ENCODE results near the gene RXFP2.

DNA sequence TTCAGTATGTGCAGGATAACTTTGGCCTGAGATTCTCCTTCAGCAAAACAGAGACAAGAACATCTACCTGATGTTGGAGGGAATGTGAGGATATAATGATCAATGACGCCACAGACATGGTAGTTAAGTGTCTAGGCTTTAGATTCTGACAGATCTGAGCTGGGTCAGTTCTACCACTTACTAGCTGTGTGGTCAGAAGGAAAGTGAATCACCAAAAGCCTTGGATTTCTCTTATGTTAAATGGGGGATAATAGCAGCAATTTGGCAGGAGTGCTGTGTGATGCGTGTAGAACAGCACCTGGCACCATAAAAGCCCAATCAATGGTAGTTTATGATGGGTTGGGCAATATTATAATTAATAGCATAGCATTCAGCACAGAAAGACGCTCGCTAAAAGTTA is 41.7 kb downstream of the RXFP2 start:
- TF ChIP-seq, protein P1, sequence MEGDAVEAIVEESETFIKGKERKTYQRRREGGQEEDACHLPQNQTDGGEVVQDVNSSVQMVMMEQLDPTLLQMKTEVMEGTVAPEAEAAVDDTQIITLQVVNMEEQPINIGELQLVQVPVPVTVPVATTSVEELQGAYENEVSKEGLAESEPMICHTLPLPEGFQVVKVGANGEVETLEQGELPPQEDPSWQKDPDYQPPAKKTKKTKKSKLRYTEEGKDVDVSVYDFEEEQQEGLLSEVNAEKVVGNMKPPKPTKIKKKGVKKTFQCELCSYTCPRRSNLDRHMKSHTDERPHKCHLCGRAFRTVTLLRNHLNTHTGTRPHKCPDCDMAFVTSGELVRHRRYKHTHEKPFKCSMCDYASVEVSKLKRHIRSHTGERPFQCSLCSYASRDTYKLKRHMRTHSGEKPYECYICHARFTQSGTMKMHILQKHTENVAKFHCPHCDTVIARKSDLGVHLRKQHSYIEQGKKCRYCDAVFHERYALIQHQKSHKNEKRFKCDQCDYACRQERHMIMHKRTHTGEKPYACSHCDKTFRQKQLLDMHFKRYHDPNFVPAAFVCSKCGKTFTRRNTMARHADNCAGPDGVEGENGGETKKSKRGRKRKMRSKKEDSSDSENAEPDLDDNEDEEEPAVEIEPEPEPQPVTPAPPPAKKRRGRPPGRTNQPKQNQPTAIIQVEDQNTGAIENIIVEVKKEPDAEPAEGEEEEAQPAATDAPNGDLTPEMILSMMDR (IDR thresholded peaks at IDR 0.05), result no peak
- no peak for TF ChIP-seq POLR2A (IDR thresholded peaks at IDR 0.05)

Data from lower leg skin (tissue), 3 donors.